Fibroblast of skin of abdomen (primary cell): ENCODE measurements around the gene CNGB1.
A peak's percentile ranks its signal among the peaks of the same experiment; 100 is the strongest.
"Not testable (repeated sequence)": the region's sequence is repeated elsewhere in the genome, so short reads cannot be mapped to it uniquely, and the experiment has no call there.

Experiments used
- DNase-seq: peaks from one replicate; pipeline ENCODE4 v3.0.0-alpha.2; 2013

CNGB1 gene

DNA sequence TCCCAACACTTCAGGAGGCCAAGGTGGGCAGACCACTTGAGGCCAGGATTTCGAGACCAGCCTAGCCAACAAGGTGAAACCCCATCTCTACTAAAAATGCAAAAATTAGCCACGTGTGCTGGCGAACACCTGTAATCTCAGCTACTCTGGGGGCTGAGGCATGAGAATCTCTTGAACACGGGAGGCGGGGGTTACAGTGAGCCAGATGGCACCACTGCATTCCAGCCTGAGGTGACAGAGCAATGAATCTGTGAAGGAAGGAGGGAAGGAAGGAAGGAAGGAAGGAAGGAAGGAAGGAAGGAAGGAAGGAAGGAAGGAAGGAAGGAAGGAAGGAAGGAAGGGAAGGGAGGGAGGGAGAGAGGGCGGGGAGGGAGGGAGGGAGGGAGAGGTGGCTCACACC, 124.0 kb downstream of the CNGB1 start:
- not testable (repeated sequence) for DNase-seq

GRCh38 chr16:57846078-57846697, 124.7 kb downstream of the CNGB1 start:
- DNase-seq: no peak

DNA sequence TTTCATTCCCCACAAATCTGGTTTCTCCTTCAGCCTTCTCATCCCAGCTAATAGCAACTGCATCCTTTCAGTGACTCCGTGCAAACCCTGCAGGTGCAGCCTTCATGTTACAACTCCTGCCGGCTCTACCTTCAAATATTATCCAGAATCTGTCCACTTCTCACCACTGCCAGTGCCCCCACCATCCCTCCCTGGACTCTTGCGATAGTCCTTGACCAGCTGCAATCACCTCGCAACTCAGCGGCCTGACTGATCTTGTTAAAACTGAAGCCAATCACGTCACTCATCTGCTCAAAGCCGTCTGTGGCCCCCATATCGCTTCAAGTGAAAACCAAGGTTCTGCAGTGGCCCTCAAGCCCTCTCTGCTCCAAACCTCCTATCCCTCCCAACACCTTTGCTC, 125.8 kb downstream of the CNGB1 start:
- DNase-seq: no peak

DNA sequence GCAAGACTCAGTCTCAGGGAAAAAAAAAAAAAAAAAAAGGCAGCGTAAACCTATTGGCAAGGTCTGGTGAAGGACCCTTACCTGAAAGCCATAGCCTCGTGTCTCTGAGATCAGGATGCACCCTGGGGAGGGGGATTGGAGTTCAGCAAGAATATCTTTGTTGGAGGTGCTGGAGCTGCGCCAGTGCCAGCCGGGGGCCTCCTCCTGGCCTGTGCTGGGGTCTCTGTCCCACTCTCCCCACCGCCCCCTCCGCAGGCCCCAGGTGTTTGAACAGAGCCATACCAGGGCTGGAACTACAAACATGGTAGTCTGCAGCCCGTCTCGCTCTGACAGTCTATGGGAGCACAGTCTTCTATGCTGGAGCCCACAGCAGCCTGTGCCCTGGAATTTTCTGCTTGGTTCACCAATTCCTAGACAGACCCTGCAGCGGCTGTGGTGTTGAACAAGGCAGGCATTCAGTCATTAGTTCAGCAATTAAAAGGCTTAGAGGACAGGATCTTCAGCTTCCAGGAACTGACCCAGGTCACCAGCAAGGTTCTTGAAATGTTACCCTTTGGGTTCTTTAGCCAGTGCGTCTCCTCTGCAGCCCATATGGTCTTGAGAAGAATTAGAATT, 126.4 kb downstream of the CNGB1 start:
- DNase-seq: no peak

GRCh38 chr16:57843400-57843799, 127.5 kb downstream of the CNGB1 start:
- DNase-seq: no peak

GRCh38 chr16:57842601-57843000, 128.3 kb downstream of the CNGB1 start:
- DNase-seq: no peak

- no peak for DNase-seq
These were observed 130.1 kb downstream of the CNGB1 start for GRCh38 chr16:57840833-57841232.

DNA sequence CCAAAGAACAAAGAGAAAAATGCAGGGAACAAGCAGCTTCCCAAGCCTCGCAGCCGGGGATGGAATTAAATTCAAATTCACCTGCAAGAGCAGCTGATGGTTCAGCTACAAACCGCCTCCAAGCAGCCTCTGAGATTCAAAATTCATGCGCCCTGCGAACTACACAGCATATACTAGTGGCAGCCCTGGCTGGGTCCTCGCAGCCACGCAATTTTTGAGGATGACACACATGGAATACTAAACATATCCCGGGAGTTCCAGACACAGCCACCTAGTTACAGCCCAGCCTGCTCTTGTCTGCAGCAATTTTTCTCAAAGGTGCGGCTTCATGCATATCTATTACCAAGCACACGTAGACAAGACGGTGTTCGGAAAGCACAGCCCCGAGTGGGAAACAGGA, 132.8 kb downstream of the CNGB1 start:
- no peak for DNase-seq

GRCh38 chr16:57837305-57838125, 133.4 kb downstream of the CNGB1 start:
- no peak for DNase-seq

DNA sequence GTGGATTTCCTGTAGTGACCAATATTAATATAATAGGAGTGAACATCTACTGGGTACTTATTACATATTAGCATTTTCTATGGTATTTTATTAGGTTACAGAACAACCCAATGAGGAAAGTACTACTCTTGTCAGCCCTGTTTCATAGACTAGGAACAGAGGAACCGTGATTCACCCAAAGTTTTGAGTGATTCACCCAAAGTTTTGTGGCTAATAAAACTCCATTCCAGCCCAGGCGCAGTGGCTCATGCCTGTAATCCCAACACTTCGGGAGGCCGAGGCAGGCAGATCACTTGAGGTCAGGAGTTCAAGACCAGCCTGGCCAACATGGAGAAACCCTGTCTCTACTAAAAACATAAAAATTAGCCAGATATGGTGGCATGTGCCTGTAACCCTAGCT, 135.5 kb downstream of the CNGB1 start:
- peak; percentile 39 for DNase-seq

DNA sequence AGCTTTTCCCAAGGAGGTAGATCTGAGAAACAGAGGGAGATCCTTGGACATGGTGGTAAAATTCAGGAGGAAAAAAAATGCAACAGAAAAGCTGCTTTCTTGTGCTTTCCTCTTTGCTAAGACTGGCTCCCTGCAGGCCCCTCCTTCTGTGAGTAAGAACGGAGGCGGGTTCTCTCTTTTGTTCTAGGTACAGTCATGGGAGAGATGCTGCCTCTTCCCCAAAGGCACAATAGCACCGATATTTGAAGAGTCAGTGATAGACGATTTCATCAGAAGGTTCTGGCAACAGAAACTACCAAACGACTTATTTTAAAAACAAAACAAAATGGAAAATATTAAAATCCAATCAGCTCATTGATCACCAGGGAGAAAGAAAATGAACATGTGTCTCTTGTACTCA, 136.0 kb downstream of the CNGB1 start:
- DNase-seq: peak; percentile 12
